Tibial nerve (tissue), 3 donors: ENCODE measurements around the gene CCRL2.

ENCODE experiments used
- CTCF ChIP-seq, 5 experiments: fragments of 200-600 bp in 3 of 5; fragments of 450-650 bp in 2 of 5; sonication (generic) in 3 of 5; IDR thresholded peaks; one replicate each; pipeline ENCODE4 v1.5.1; 2016 to 2019; ENCODE audit warnings: antibody characterized with exemption in 5 of 5, mild to moderate bottlenecking in 3 of 5, moderate library complexity in 2 of 5
- POLR2A ChIP-seq, 2 donors: fragments of 450-650 bp; IDR thresholded peaks; one replicate each; pipeline ENCODE4 v1.6.1; 2017; ENCODE audit warnings: antibody characterized with exemption in 2 of 2, mild to moderate bottlenecking in 2 of 2, moderate library complexity in 2 of 2

GRCh38 chr3:46359733-46360493, 47.1 kb upstream of the CCRL2 start:
- TF ChIP-seq POLR2A (IDR thresholded peaks at IDR 0.05): no peak
- TF ChIP-seq CTCF (IDR thresholded peaks at IDR 0.05): no peak
